GM21825 (cell line): Measurements from ENCODE around the gene TSR1.
"Not testable (repeated sequence)": the region's sequence is repeated elsewhere in the genome, so short reads cannot be mapped to it uniquely, and the experiment has no call there.

Experiments
- ATAC-seq: cut with Tn5 transposase; IDR thresholded peaks from one replicate; pipeline ENCODE4 v1.9.1; 2021; ENCODE audit warnings: mild to moderate bottlenecking, moderate library complexity; ENCODE audit not compliant: unreplicated experiment

The TSR1 gene

GRCh38 chr17:2338315-2338657 lies 2.0 kb upstream of the TSR1 start:
- ATAC-seq = no peak

GRCh38 chr17:2337544-2338314 lies 1.5 kb upstream of the TSR1 start:
- peak; percentile 12 for ATAC-seq

GRCh38 chr17:2336852-2337543 lies 741 bp upstream of the TSR1 start, which contains the start of gene SGSM2:
Gene SGSM2, plus strand, starts transcription at chr17:2337501. Its CDS starts 188 bp downstream, at chr17:2337689.
- ATAC-seq = peak; percentile 35

GRCh38 chr17:2335726-2336214 lies 487 bp downstream of the TSR1 start:
- ATAC-seq = no peak

GRCh38 chr17:2331303-2331702 lies 5.0 kb downstream of the TSR1 start:
- no peak for ATAC-seq

- no peak for ATAC-seq
These were observed 12.5 kb downstream of the TSR1 start for GRCh38 chr17:2323629-2324314.

- no peak for ATAC-seq
These were observed 14.9 kb downstream of the TSR1 start for GRCh38 chr17:2321399-2321798.

- ATAC-seq = no peak
These were observed 17.2 kb downstream of the TSR1 start for GRCh38 chr17:2319051-2319450.

- no peak for ATAC-seq
These were observed 18.5 kb downstream of the TSR1 start for GRCh38 chr17:2317796-2318195.

GRCh38 chr17:2316916-2317205 lies 19.4 kb downstream of the TSR1 start:
- ATAC-seq = not testable (repeated sequence)

GRCh38 chr17:2312736-2313135 lies 23.5 kb downstream of the TSR1 start:
- no peak for ATAC-seq

- ATAC-seq = no peak
These were observed 26.7 kb downstream of the TSR1 start for GRCh38 chr17:2309338-2310154.

GRCh38 chr17:2304931-2305330 lies 31.3 kb downstream of the TSR1 start:
- ATAC-seq = no peak

- peak; percentile 78 for ATAC-seq
These were observed 32.8 kb downstream of the TSR1 start, which contains the start of the genes SMG6 and SRR for GRCh38 chr17:2303204-2304188. Gene SMG6, minus strand, starts transcription at chr17:2303785. Its CDS starts 65 bp downstream, at chr17:2303720. Gene SRR, plus strand, starts transcription at chr17:2303950. Its CDS starts 11,611 bp downstream, at chr17:2315561.

- ATAC-seq = peak; percentile 6
These were observed 33.5 kb downstream of the TSR1 start for GRCh38 chr17:2302778-2303203.

- no peak for ATAC-seq
These were observed 36.5 kb downstream of the TSR1 start for GRCh38 chr17:2299756-2300155.

- no peak for ATAC-seq
These were observed 37.1 kb downstream of the TSR1 start for GRCh38 chr17:2299136-2299535.

GRCh38 chr17:2297023-2297422 lies 39.2 kb downstream of the TSR1 start:
- no peak for ATAC-seq

GRCh38 chr17:2295575-2295974 lies 40.7 kb downstream of the TSR1 start:
- ATAC-seq = no peak

GRCh38 chr17:2292100-2292499 lies 44.2 kb downstream of the TSR1 start:
- ATAC-seq = no peak
